ENCODE measurements around the gene TCF25.

DNA sequence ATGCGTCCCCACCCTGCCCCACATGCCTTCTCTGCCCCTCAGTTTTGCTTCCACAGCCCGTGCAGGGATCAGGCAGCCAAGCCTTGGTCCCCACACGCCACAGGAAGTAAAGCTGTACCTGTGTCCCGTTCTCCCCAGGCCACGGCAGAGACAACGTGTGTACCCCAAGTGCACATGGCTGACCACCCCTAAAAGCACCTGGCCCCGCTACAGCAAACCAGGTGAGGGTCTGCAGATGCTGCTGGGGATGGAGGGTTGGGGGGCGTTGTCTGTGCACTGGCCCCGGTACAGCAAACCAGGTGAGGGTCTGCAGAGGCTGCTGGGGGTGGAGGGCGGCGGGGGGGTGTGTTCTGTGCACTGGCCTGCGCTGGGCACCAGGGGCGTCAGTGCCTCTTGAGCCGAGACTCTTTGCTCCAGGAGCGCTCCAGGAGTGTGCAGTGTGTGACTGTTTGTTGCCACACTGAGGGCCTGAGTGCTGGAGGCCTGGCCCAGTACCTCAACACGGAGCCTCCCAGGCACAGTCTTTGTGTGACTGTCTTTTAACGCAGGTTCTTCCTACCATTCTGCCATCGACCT lies 18.8 kb downstream of the TCF25 start:
- TF ChIP-seq FOXP1 (CRISPR knock-in tag; IDR thresholded peaks at IDR 0.05; ENCODE audit: borderline replicate concordance): no peak
- TF ChIP-seq, protein P1, sequence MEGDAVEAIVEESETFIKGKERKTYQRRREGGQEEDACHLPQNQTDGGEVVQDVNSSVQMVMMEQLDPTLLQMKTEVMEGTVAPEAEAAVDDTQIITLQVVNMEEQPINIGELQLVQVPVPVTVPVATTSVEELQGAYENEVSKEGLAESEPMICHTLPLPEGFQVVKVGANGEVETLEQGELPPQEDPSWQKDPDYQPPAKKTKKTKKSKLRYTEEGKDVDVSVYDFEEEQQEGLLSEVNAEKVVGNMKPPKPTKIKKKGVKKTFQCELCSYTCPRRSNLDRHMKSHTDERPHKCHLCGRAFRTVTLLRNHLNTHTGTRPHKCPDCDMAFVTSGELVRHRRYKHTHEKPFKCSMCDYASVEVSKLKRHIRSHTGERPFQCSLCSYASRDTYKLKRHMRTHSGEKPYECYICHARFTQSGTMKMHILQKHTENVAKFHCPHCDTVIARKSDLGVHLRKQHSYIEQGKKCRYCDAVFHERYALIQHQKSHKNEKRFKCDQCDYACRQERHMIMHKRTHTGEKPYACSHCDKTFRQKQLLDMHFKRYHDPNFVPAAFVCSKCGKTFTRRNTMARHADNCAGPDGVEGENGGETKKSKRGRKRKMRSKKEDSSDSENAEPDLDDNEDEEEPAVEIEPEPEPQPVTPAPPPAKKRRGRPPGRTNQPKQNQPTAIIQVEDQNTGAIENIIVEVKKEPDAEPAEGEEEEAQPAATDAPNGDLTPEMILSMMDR (IDR thresholded peaks at IDR 0.05): no peak
- TF ChIP-seq, protein P2, sequence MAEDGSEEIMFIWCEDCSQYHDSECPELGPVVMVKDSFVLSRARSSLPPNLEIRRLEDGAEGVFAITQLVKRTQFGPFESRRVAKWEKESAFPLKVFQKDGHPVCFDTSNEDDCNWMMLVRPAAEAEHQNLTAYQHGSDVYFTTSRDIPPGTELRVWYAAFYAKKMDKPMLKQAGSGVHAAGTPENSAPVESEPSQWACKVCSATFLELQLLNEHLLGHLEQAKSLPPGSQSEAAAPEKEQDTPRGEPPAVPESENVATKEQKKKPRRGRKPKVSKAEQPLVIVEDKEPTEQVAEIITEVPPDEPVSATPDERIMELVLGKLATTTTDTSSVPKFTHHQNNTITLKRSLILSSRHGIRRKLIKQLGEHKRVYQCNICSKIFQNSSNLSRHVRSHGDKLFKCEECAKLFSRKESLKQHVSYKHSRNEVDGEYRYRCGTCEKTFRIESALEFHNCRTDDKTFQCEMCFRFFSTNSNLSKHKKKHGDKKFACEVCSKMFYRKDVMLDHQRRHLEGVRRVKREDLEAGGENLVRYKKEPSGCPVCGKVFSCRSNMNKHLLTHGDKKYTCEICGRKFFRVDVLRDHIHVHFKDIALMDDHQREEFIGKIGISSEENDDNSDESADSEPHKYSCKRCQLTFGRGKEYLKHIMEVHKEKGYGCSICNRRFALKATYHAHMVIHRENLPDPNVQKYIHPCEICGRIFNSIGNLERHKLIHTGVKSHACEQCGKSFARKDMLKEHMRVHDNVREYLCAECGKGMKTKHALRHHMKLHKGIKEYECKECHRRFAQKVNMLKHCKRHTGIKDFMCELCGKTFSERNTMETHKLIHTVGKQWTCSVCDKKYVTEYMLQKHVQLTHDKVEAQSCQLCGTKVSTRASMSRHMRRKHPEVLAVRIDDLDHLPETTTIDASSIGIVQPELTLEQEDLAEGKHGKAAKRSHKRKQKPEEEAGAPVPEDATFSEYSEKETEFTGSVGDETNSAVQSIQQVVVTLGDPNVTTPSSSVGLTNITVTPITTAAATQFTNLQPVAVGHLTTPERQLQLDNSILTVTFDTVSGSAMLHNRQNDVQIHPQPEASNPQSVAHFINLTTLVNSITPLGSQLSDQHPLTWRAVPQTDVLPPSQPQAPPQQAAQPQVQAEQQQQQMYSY (CRISPR knock-in tag; IDR thresholded peaks at IDR 0.05): no peak
